Measurements from ENCODE around the gene CIROP. TPM values are rescaled to one million over a fixed set of nuclear protein-coding genes. Genes with fewer than 3 reads are reported as not detected.

The CIROP gene
- total RNA-seq, 1 experiment from 2014 or later = not detected

GRCh38 chr14:23118506-23119362 is 13.9 kb upstream of the CIROP start, which contains the start of gene CEBPE:
TSS of gene CEBPE (minus strand) at chr14:23119255. CDS start at chr14:23119091, 164 bp downstream.
- no peaks in the 10 kb centered on the region for H3K9me3 Mint-ChIP-seq (ENCODE audit: unreplicated experiment)
- ChIA-PET POLR2A (no interaction called here), CTCF (interaction anchor here (2.7 to 4.1 kb wide), 2 partner anchors 50 to 67 kb away, joined by 20 to 176 read pairs; partner anchors contain the start of gene SLC7A8)
- H3K36me3 Mint-ChIP-seq (ENCODE audit: insufficient read depth, unreplicated experiment) = peaks cover 6% of the 10 kb centered on the region
- Histone ChIP-seq H3K9me3 (no peaks in the 10 kb centered on the region), H3K4me3 (ENCODE audit: low read depth, low read length) (no peak within 1 kb of the TSS), H3K36me3 (ENCODE audit: control insufficient read depth, insufficient read depth, low read length) (no peaks in the 10 kb centered on the region), H3K4me1 (no peaks in the 10 kb centered on the region), H3K27me3 (replicated peaks; ENCODE audit: control insufficient read depth, insufficient read depth, low read length) (no peaks in the 10 kb centered on the region)
- no peak for DNase-seq
- BruUV-seq (replicated peaks) = no TSS peak
- H3K4me3 Mint-ChIP-seq (ENCODE audit: unreplicated experiment) = no peak within 1 kb of the TSS
- peaks cover 7% of the 10 kb centered on the region for H3K4me1 Mint-ChIP-seq (ENCODE audit: low read depth, unreplicated experiment)
- TF ChIP-seq CTCF (IDR thresholded peaks at IDR 0.05; ENCODE audit: insufficient read depth in 1 of 2, low read depth in 1 of 2, low read length in 1 of 2, severe bottlenecking in 1 of 2, unreplicated experiment in 1 of 2) = no peak
- H3K27ac Mint-ChIP-seq (ENCODE audit: unreplicated experiment) = no peak within 1 kb of the TSS
- no peaks in the 10 kb centered on the region for H3K27me3 Mint-ChIP-seq (ENCODE audit: insufficient read depth, unreplicated experiment)
- intact Hi-C loops (cut with micrococcal nuclease; ENCODE audit: unreplicated experiment) = no loop called here

- Histone ChIP-seq H3K27me3 (replicated peaks; ENCODE audit: control insufficient read depth, insufficient read depth, low read length) (no peaks in the 10 kb centered on the region), H3K9me3 (no peaks in the 10 kb centered on the region), H3K4me3 (ENCODE audit: low read depth, low read length) (no peak overlapping the region), H3K4me1 (no peaks in the 10 kb centered on the region), H3K36me3 (ENCODE audit: control insufficient read depth, insufficient read depth, low read length) (no peaks in the 10 kb centered on the region)
- no peak for DNase-seq
- H3K36me3 Mint-ChIP-seq (ENCODE audit: insufficient read depth, unreplicated experiment) = peaks cover 6% of the 10 kb centered on the region
- no peak for TF ChIP-seq CTCF (IDR thresholded peaks at IDR 0.05; ENCODE audit: insufficient read depth in 1 of 2, low read depth in 1 of 2, low read length in 1 of 2, severe bottlenecking in 1 of 2, unreplicated experiment in 1 of 2)
- ChIA-PET CTCF (no interaction called here), POLR2A (no interaction called here)
- no peak overlapping the region for H3K4me3 Mint-ChIP-seq (ENCODE audit: unreplicated experiment)
- no peaks in the 10 kb centered on the region for H3K9me3 Mint-ChIP-seq (ENCODE audit: unreplicated experiment)
- H3K27me3 Mint-ChIP-seq (ENCODE audit: insufficient read depth, unreplicated experiment) = no peaks in the 10 kb centered on the region
- intact Hi-C loops (cut with micrococcal nuclease; ENCODE audit: unreplicated experiment) = no loop called here
- no TSS peak for BruUV-seq (replicated peaks)
- no peak overlapping the region for H3K27ac Mint-ChIP-seq (ENCODE audit: unreplicated experiment)
- peaks cover 7% of the 10 kb centered on the region for H3K4me1 Mint-ChIP-seq (ENCODE audit: low read depth, unreplicated experiment)
Measured at GRCh38 chr14:23117371-23118020, 12.7 kb upstream of the CIROP start.

- ChIA-PET POLR2A (no interaction called here), CTCF (no interaction called here)
- Mint-ChIP-seq H3K27ac (ENCODE audit: unreplicated experiment) (no peak overlapping the region), H3K27me3 (ENCODE audit: insufficient read depth, unreplicated experiment) (no peaks in the 10 kb centered on the region), H3K4me1 (ENCODE audit: low read depth, unreplicated experiment) (no peaks in the 10 kb centered on the region), H3K4me3 (ENCODE audit: unreplicated experiment) (no peak overlapping the region), H3K36me3 (ENCODE audit: insufficient read depth, unreplicated experiment) (peaks cover 4% of the 10 kb centered on the region), H3K9me3 (ENCODE audit: unreplicated experiment) (no peaks in the 10 kb centered on the region)
- Histone ChIP-seq H3K9me3 (no peaks in the 10 kb centered on the region), H3K4me1 (no peaks in the 10 kb centered on the region), H3K27me3 (replicated peaks; ENCODE audit: control insufficient read depth, insufficient read depth, low read length) (no peaks in the 10 kb centered on the region), H3K36me3 (ENCODE audit: control insufficient read depth, insufficient read depth, low read length) (no peaks in the 10 kb centered on the region), H3K4me3 (ENCODE audit: low read depth, low read length) (no peak overlapping the region)
- BruUV-seq (replicated peaks) = no TSS peak
- TF ChIP-seq CTCF (IDR thresholded peaks at IDR 0.05; ENCODE audit: insufficient read depth in 1 of 2, low read depth in 1 of 2, low read length in 1 of 2, severe bottlenecking in 1 of 2, unreplicated experiment in 1 of 2) = no peak
- DNase-seq = no peak
- intact Hi-C loops (cut with micrococcal nuclease; ENCODE audit: unreplicated experiment) = no loop called here
Measured at GRCh38 chr14:23115918-23116317, 11.1 kb upstream of the CIROP start.
